PC-3 (cell line): ENCODE data around the gene SDC4. TPM values are rescaled to one million over a fixed set of nuclear protein-coding genes. Genes with fewer than 3 reads are reported as not detected.

Experiments
- ATAC-seq: fragments of 200-7000 bp; cut with Tn5 transposase; 2 replicates; pipeline ENCODE4 v1.9.1; 2020; ENCODE audit warnings: mild to moderate bottlenecking, moderate library complexity
- BruUV-seq: library from RNA; stranded (reverse); fragments of 400-500 nt; replicated peaks from 2 replicates; lab custom pipeline; 2021; lab: Mats Ljungman, UMichigan
- CTCF ChIA-PET: fragments of 300-600 bp; sonication (Branson Sonifier 250); formaldehyde crosslinking; loops from one replicate; lab custom pipeline; 2022; ENCODE audit warnings: antibody characterized with exemption; lab: Charles Lee
- POLR2A ChIA-PET: fragments of 300-600 bp; sonication (Branson Sonifier 250); formaldehyde crosslinking; loops from one replicate; lab custom pipeline; 2022; ENCODE audit warnings: antibody characterized with exemption; ENCODE audit not compliant: unreplicated experiment; lab: Charles Lee
- DNase-seq: peaks from one replicate; pipeline ENCODE4 v3.0.0-alpha.2; 2015
- H2AFZ ChIP-seq: fragments of 300-600 bp; sonication (generic); 2 replicates; pipeline ENCODE4 v1.6.0; 2016; ENCODE audit warnings: antibody characterized with exemption, low read length
- H3F3A ChIP-seq: fragments of 300-600 bp; sonication (generic); one replicate; pipeline ENCODE4 v1.6.0; 2017; ENCODE audit warnings: antibody characterized with exemption, low read length, control low read depth, mild to moderate bottlenecking; ENCODE audit not compliant: unreplicated experiment
- H3K27ac ChIP-seq: fragments of 300-600 bp; sonication (generic); 2 replicates; pipeline ENCODE4 v1.5.1; 2016; ENCODE audit warnings: mild to moderate bottlenecking, low read length
- H3K27me3 ChIP-seq: fragments of 300-600 bp; sonication (generic); 2 replicates; pipeline ENCODE4 v1.6.1; 2016; ENCODE audit warnings: low read length, mixed read lengths
- H3K36me3 ChIP-seq: fragments of 300-600 bp; sonication (generic); 2 replicates; pipeline ENCODE4 v1.6.1; 2016; ENCODE audit warnings: low read depth, mixed run types, low read length, mixed read lengths
- H3K4me1 ChIP-seq: fragments of 300-600 bp; sonication (generic); 2 replicates; pipeline ENCODE4 v1.5.1; 2016; ENCODE audit warnings: low read length; ENCODE audit not compliant: insufficient read depth
- H3K4me2 ChIP-seq: fragments of 300-600 bp; sonication (generic); 2 replicates; pipeline ENCODE4 v1.6.0; 2016; ENCODE audit warnings: low read length
- H3K4me3 ChIP-seq: fragments of 300-600 bp; sonication (generic); 2 replicates; pipeline ENCODE4 v1.5.1; 2016; ENCODE audit warnings: mild to moderate bottlenecking, low read length, mixed read lengths
- H3K79me2 ChIP-seq: fragments of 300-600 bp; sonication (generic); 2 replicates; pipeline ENCODE4 v1.6.1; 2017; ENCODE audit warnings: low read length, mixed read lengths
- H3K9ac ChIP-seq: fragments of 300-600 bp; sonication (generic); 2 replicates; pipeline ENCODE4 v1.6.0; 2016; ENCODE audit warnings: mild to moderate bottlenecking, low read length
- H3K9me2 ChIP-seq: fragments of 300-600 bp; sonication (generic); replicated peaks from 2 replicates; pipeline ENCODE4 v1.6.1; 2016; ENCODE audit warnings: mixed run types, low read length, mixed read lengths
- H3K9me3 ChIP-seq: fragments of 300-600 bp; sonication (generic); 2 replicates; pipeline ENCODE4 v1.6.1; 2016; ENCODE audit warnings: low read length, mixed read lengths
- H4K20me1 ChIP-seq: fragments of 300-600 bp; sonication (generic); 2 replicates; pipeline ENCODE4 v1.6.1; 2016; ENCODE audit warnings: low read length, mixed read lengths
- EZH2 ChIP-seq: fragments of 300-600 bp; sonication (generic); IDR thresholded peaks from one replicate; pipeline ENCODE4 v1.6.1; 2017; ENCODE audit warnings: antibody characterized with exemption, mild to moderate bottlenecking, low read length; ENCODE audit not compliant: unreplicated experiment
- EZH2phosphoT487 ChIP-seq: fragments of 300-600 bp; sonication (generic); IDR thresholded peaks from 2 replicates; pipeline ENCODE4 v1.6.1; 2018; ENCODE audit warnings: mild to moderate bottlenecking, antibody characterized with exemption, low read length, borderline replicate concordance
- intact Hi-C: fragments of 100-400 bp; cut with micrococcal nuclease; formaldehyde crosslinking; loops from 2 replicates; pipeline ENCODE4 v1.9.0; 2023
- total RNA-seq: library from RNA; depleted of rRNA; stranded (reverse); fragments of >200 nt; gene quantifications from 2 replicates; pipeline ENCODE4 v1.2.3, GENCODE V29; 2014
- TF ChIP-seq, protein P1 (sequence below): fragments of 300-600 bp; sonication (generic); conservative IDR thresholded peaks from 2 replicates; pipeline ENCODE4 v1.5.1; 2017; ENCODE audit warnings: antibody characterized with exemption, low read depth, mild to moderate bottlenecking, low read length

SDC4 gene
- total RNA-seq, 1 experiment from 2014 or later: 134 TPM

DNA sequence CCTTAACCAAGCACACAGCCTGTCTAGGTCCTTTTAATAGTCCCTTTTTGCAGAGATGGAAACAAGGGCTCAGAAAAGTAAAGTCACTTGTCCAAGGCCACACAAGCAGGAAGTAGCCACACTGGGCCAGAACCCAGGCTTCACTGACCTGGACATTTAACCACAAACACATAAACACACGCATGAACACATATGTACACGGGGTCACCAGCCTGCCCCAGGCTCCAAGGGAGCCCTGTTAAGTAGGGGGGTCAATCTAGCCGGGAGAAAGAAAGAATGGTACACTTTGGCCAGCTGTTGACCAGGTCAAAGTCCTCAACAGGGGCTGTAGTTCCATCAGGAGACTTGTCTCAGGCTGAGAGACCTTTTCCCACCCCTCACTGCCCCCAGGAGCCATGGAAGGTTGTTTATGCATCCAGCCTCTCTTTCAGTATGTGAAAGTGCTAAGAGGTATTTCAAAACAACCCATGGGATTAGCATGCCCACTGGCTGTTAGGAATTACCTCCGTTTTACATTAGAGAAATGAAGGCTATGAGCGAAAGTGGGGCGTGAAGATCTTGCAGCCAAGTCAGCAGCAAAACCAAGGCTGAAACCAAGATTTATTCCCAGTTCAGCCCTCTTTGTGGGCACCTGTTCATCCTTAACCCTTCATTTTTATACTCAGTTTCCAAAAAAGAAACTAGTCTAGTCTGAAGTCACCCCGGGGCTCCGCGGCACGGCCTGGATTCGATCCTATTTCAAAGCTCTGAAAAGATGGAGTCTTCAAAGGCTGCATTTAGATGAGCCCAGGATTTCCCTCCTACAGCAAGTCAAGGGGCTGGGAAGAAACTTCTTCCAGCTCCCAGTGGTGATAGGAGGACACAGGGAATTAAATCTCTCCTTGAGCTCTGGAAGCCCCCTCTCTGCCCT lies 9.8 kb downstream of the SDC4 start:
- peaks cover 89% of the 10 kb centered on the region for H3K79me2 ChIP-seq
- H3K4me2 ChIP-seq: peak overlapping the region; percentile 68
- H3K36me3 ChIP-seq: peaks cover 42% of the 10 kb centered on the region
- H3K9ac ChIP-seq: peak overlapping the region; percentile 56; the same call in 1 of the 2 replicates
- ChIA-PET CTCF (interaction anchor here (0.6 kb wide), 1 partner anchor 99 kb away, joined by 4 read pairs; no protein-coding TSS in a partner anchor), POLR2A (interaction anchor here (0.5 to 0.6 kb wide), 2 partner anchors 54 to 81 kb away, joined by 3 to 31 read pairs; no protein-coding TSS in a partner anchor)
- H2AFZ ChIP-seq: no peak overlapping the region
- H3K9me3 ChIP-seq: no peaks in the 10 kb centered on the region
- H3F3A ChIP-seq: peaks cover 14% of the 10 kb centered on the region
- no peak for DNase-seq
- H3K27me3 ChIP-seq: no peaks in the 10 kb centered on the region
- H3K27ac ChIP-seq: peak overlapping the region; percentile 95
- H4K20me1 ChIP-seq: peaks cover 20% of the 10 kb centered on the region; the same call in 1 of the 2 replicates
- H3K9me2 ChIP-seq: no peaks in the 10 kb centered on the region
- no TSS peak for BruUV-seq
- H3K4me1 ChIP-seq: peaks cover 79% of the 10 kb centered on the region
- ATAC-seq: no peak
- intact Hi-C loops: no loop called here
- TF ChIP-seq EZH2phosphoT487 (no peak), EZH2 (no peak)
- TF ChIP-seq, protein P1, sequence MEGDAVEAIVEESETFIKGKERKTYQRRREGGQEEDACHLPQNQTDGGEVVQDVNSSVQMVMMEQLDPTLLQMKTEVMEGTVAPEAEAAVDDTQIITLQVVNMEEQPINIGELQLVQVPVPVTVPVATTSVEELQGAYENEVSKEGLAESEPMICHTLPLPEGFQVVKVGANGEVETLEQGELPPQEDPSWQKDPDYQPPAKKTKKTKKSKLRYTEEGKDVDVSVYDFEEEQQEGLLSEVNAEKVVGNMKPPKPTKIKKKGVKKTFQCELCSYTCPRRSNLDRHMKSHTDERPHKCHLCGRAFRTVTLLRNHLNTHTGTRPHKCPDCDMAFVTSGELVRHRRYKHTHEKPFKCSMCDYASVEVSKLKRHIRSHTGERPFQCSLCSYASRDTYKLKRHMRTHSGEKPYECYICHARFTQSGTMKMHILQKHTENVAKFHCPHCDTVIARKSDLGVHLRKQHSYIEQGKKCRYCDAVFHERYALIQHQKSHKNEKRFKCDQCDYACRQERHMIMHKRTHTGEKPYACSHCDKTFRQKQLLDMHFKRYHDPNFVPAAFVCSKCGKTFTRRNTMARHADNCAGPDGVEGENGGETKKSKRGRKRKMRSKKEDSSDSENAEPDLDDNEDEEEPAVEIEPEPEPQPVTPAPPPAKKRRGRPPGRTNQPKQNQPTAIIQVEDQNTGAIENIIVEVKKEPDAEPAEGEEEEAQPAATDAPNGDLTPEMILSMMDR: no peak
- peak overlapping the region; percentile 15; the same call in 1 of the 2 replicates for H3K4me3 ChIP-seq

DNA sequence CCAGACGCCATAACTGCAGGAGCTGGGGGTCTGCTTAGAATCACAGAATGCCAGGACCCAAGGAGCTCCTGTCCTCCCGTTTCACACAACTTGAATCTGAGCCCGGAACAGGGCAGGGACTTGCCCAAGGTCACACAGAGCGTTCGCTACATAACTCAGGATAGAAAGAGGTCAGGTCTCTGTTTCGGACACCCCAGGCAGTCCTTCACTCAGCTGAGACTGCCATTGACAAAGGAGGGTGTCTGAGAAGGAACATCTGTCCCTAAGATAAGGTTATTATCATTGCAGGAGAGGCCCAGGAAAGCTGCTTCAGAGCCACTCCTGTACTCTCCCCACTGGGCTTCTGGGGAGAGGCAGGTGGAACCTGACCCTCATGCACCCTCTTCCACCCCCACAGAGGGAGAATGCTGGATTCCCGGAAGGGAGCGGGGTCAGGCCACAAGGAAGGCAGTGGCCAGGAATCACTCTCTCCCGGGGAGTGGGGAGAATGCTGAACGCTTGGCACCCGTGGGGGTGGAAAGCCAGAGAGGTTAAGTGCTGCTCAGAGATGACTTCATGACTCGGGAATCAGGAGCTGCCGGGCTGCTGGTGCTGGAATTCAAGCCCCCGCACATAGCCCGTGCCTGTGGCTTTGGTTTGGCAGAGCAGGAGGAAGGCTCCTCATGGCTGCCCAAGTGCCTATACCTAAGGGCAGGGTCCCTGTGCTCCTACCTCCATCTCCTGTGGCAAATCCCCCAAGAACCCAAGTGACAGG lies 10.7 kb downstream of the SDC4 start:
- H4K20me1 ChIP-seq: peaks cover 16% of the 10 kb centered on the region; the same call in 1 of the 2 replicates
- H3K9me3 ChIP-seq: no peaks in the 10 kb centered on the region
- peaks cover 14% of the 10 kb centered on the region for H3F3A ChIP-seq
- H3K4me2 ChIP-seq: peak overlapping the region; percentile 68
- no peaks in the 10 kb centered on the region for H3K9me2 ChIP-seq
- H3K9ac ChIP-seq: peak overlapping the region; percentile 56
- no peaks in the 10 kb centered on the region for H3K27me3 ChIP-seq
- peak overlapping the region; percentile 15; the same call in 1 of the 2 replicates for H3K4me3 ChIP-seq
- ATAC-seq: peak; percentile 11
- DNase-seq: peak; percentile 78
- POLR2A ChIA-PET: interaction anchor here (0.6 to 1.0 kb wide), 4 partner anchors 11 to 441 kb away, joined by 3 read pairs; partner anchors contain the start of gene SDC4
- H3K4me1 ChIP-seq: peaks cover 70% of the 10 kb centered on the region
- H3K36me3 ChIP-seq: peaks cover 48% of the 10 kb centered on the region
- H3K79me2 ChIP-seq: peaks cover 81% of the 10 kb centered on the region
- TF ChIP-seq EZH2phosphoT487 (no peak), EZH2 (no peak)
- TF ChIP-seq, protein P1: no peak
- no peak overlapping the region for H2AFZ ChIP-seq
- no TSS peak for BruUV-seq
- intact Hi-C loops: loop anchor here (2.0 kb wide), 1 partner anchor 25 kb away; the partner anchor contains the start of gene SYS1
- CTCF ChIA-PET: interaction anchor here (0.6 to 1.5 kb wide), 3 partner anchors 25 to 100 kb away, joined by 4 to 5 read pairs (median 4); partner anchors contain the start of gene SYS1
- H3K27ac ChIP-seq: peak overlapping the region; percentile 95
